Activated T-cell treated with anti-CD3 and anti-CD28 coated beads, Interleukin-2, amount 50 U/mL, for 48 hours (primary cell): ENCODE measurements around the gene PLS3.

Experiments
- DNase-seq, 2 experiments: peaks; one replicate each; pipeline ENCODE4 v3.0.0-alpha.2; 2020

Gene PLS3

DNA sequence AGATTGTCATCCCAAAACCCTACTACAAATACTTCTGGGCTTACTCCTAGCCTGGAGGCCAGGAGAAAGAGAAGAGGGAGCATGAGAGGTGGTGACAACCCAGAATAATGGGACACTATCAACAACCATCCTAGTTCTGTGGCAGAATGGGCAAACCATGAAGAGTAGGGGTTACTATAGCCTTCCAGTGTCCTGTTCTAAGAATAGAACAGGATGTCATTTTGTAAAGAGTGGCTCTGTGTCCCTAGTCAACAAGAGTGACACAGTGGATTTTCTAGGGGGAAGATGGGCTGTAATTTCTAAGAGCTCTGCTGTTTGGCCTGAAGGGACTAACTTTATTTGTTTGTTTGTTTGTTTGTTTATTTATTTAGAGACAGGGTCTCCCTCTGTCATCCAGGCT, 136.0 kb downstream of the PLS3 start:
- DNase-seq = no peak

DNA sequence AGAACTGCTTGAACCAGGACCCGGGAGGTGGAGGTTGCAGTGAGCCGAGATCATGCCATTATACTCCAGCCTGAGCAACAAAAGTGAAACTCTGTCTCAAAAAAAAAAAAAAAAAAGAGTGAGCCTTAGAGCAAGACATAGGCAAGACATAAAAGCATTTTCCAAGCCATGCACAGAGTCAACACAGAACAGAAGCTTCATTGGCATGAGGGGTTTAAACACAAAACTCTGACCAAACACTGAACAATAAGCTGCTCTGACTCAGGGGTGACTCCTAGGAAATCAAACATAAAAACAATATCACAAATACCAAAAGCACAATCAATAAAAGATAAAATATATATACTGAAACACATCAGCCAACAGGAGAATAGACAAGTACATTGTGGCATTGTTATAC, 136.8 kb downstream of the PLS3 start:
- DNase-seq = no peak
